Measurements from ENCODE around the gene EIF2S3. TPM values are rescaled to one million over a fixed set of nuclear protein-coding genes. Genes with fewer than 3 reads are reported as not detected.

EIF2S3 gene
- total RNA-seq, 6 experiments from 2014 or later, result 55.1 to 81.1 (median 59.7) TPM

DNA sequence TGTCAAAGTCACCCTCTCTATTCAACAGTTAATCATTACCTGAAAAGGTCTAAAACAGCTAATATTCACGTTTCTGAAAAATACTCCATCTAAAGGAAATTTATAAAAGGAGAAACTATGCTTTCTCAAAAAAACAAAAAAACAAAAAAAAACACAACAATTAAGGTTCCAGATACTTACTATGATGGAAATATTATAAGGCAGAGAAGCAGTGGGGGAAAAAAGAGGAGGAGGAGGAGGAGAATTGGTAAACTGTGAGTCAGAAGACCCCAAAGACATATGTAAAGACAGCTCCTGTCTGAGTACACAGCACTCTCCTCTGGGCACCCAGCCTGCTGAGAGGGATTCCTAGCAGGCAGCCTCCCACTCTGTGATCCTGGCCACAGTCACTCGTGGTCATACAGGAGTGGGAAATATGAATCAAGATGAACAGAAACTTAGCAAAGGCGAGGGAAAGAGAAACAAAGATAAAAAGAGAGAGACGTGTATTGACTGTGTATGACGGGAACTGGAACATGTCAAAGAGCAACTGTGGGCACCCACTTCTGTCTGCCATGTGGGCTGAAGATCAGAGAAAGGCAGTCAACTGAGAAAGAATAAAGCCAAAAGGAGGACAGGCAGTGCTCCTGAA, 40.3 kb upstream of the EIF2S3 start:
- Histone ChIP-seq H3K4me1 (peaks cover 0 to 7% (median 0%) of the 10 kb centered on the region in 4 donors), H3K27me3 (no peaks in the 10 kb centered on the region), H3K27ac (peak overlapping the region in 2 of 3 donors; percentile 22 to 47), H3K4me3 (no peak overlapping the region), H3K36me3 (no peaks in the 10 kb centered on the region), H3K9me3 (no peaks in the 10 kb centered on the region)
- intact Hi-C loops (cut with DNase I), result no loop called here
- 30% methylated on average over 5 of the region's 5 CpGs for WGBS (ENCODE audit: insufficient coverage, low coverage, low lambda C conversion rate, missing lambda C conversion rate)
- TF ChIP-seq, protein P1, sequence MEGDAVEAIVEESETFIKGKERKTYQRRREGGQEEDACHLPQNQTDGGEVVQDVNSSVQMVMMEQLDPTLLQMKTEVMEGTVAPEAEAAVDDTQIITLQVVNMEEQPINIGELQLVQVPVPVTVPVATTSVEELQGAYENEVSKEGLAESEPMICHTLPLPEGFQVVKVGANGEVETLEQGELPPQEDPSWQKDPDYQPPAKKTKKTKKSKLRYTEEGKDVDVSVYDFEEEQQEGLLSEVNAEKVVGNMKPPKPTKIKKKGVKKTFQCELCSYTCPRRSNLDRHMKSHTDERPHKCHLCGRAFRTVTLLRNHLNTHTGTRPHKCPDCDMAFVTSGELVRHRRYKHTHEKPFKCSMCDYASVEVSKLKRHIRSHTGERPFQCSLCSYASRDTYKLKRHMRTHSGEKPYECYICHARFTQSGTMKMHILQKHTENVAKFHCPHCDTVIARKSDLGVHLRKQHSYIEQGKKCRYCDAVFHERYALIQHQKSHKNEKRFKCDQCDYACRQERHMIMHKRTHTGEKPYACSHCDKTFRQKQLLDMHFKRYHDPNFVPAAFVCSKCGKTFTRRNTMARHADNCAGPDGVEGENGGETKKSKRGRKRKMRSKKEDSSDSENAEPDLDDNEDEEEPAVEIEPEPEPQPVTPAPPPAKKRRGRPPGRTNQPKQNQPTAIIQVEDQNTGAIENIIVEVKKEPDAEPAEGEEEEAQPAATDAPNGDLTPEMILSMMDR (IDR thresholded peaks at IDR 0.05), result no peak
- DNase-seq (no peak), ATAC-seq (peak; percentile 60 to 70 (median 64))

- Histone ChIP-seq H3K36me3 (no peaks in the 10 kb centered on the region), H3K27me3 (no peaks in the 10 kb centered on the region), H3K4me1 (peaks cover 0 to 17% (median 0%) of the 10 kb centered on the region in 4 donors), H3K4me3 (no peak overlapping the region), H3K27ac (no peak overlapping the region), H3K9me3 (no peaks in the 10 kb centered on the region)
- TF ChIP-seq, protein P1 (IDR thresholded peaks at IDR 0.05), result no peak
- no peak for TF ChIP-seq POLR2A (IDR thresholded peaks at IDR 0.05)
- ATAC-seq, result no peak
- 83% methylated on average over 9 of the region's 9 CpGs for WGBS (ENCODE audit: insufficient coverage, low coverage, low lambda C conversion rate, missing lambda C conversion rate)
- no peak for DNase-seq
- intact Hi-C loops (cut with DNase I), result no loop called here
Measured at GRCh38 chrX:24017674-24018073, 37.1 kb upstream of the EIF2S3 start.

DNA sequence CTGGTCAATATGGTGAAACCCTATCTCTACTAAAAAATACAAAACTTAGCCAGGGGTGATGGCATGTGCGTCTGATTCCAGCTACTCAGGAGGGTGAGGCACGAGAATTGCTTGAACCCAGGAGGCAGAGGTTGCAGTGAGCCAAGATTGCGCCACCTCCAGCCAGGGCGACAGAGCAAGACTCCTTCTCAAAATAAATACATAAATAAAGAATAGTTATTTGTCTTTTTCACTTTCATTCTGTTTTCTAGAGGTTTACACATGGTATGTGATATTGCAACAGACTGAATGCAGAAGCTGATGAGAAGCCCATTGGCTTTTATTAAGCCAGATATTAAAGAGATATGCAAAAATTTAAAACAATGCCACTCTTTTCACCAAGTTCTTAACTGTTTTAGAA, 35.9 kb upstream of the EIF2S3 start:
- H3K36me3 ChIP-seq, result no peaks in the 10 kb centered on the region
- TF ChIP-seq POLR2A (IDR thresholded peaks at IDR 0.05), result no peak
- no peaks in the 10 kb centered on the region for H3K9me3 ChIP-seq
- WGBS (ENCODE audit: insufficient coverage, low coverage, low lambda C conversion rate, missing lambda C conversion rate), result 50% methylated on average over 4 of the region's 4 CpGs
- ATAC-seq (no peak), DNase-seq (no peak)
- intact Hi-C loops (cut with DNase I), result no loop called here
- H3K4me3 ChIP-seq, result no peak overlapping the region
- no peak overlapping the region for H3K27ac ChIP-seq
- no peaks in the 10 kb centered on the region for H3K27me3 ChIP-seq
- H3K4me1 ChIP-seq, result peaks cover 0 to 17% (median 0%) of the 10 kb centered on the region in 4 donors

- TF ChIP-seq, protein P1 (IDR thresholded peaks at IDR 0.05), result no peak
- no peak for TF ChIP-seq POLR2A (IDR thresholded peaks at IDR 0.05)
- Histone ChIP-seq H3K4me1 (peaks cover 0 to 17% (median 0%) of the 10 kb centered on the region in 4 donors), H3K4me3 (no peak overlapping the region), H3K27ac (no peak overlapping the region), H3K27me3 (no peaks in the 10 kb centered on the region), H3K9me3 (no peaks in the 10 kb centered on the region), H3K36me3 (no peaks in the 10 kb centered on the region)
- DNase-seq, result no peak
- intact Hi-C loops (cut with DNase I), result no loop called here
- 61% methylated on average over 7 of the region's 7 CpGs for WGBS (ENCODE audit: insufficient coverage, low coverage, low lambda C conversion rate, missing lambda C conversion rate)
- ATAC-seq, result no peak
Measured at GRCh38 chrX:24019448-24019847, 35.3 kb upstream of the EIF2S3 start.

- H3K27me3 ChIP-seq, result no peaks in the 10 kb centered on the region
- DNase-seq (no peak), ATAC-seq (no peak)
- H3K27ac ChIP-seq, result no peak overlapping the region
- no peak overlapping the region for H3K4me3 ChIP-seq
- TF ChIP-seq, protein P1 (IDR thresholded peaks at IDR 0.05), result no peak
- TF ChIP-seq POLR2A (IDR thresholded peaks at IDR 0.05), result no peak
- H3K4me1 ChIP-seq, result peaks cover 0 to 10% (median 0%) of the 10 kb centered on the region in 4 donors
- no peaks in the 10 kb centered on the region for H3K9me3 ChIP-seq
- 56% methylated on average over 3 of the region's 3 CpGs for WGBS (ENCODE audit: insufficient coverage, low coverage, low lambda C conversion rate, missing lambda C conversion rate)
- intact Hi-C loops (cut with DNase I), result no loop called here
- no peaks in the 10 kb centered on the region for H3K36me3 ChIP-seq
Measured at GRCh38 chrX:24020306-24020876, 34.4 kb upstream of the EIF2S3 start.

Data from right lobe of liver (tissue), 6 donors.